Kidney (tissue), 14 donors: ENCODE data around the gene KSR1. TPM values are rescaled to one million over a fixed set of nuclear protein-coding genes. Genes with fewer than 3 reads are reported as not detected.

ENCODE experiments used
- DNase-seq, 5 donors: peaks; one replicate each; pipeline ENCODE4 v3.0.0-alpha.2; 2013 to 2020
- FAIRE-seq: peaks from 2 replicates; lab custom pipeline; 2012; peaks lifted over from hg19 to GRCh38; lab: Jason Lieb, UNC
- H3K27ac ChIP-seq, 2 donors: one replicate each; pipeline ENCODE4 v1.7.0; 2013; ENCODE audit warnings: low read depth in 2 of 2, low read length in 2 of 2, inconsistent platforms in 1 of 2
- H3K27me3 ChIP-seq: one replicate; pipeline ENCODE4 v1.7.1; 2013; ENCODE audit warnings: low read length, inconsistent platforms; ENCODE audit not compliant: control insufficient read depth, insufficient read depth
- H3K36me3 ChIP-seq, 3 donors: one replicate each; pipeline versions ENCODE4 v1.7.0 to v1.7.1; 2013; ENCODE audit warnings: low read length in 3 of 3, control low read depth in 1 of 3, inconsistent platforms in 1 of 3; ENCODE audit not compliant: insufficient read depth in 3 of 3, control insufficient read depth in 2 of 3
- H3K4me1 ChIP-seq, 3 donors: one replicate each; pipeline versions ENCODE4 v1.7.0 to v1.7.1; 2013; ENCODE audit warnings: low read length in 3 of 3, inconsistent platforms in 1 of 3, low read depth in 1 of 3; ENCODE audit not compliant: control insufficient read depth in 2 of 3, insufficient read depth in 2 of 3
- H3K4me3 ChIP-seq, 3 donors: one replicate each; pipeline versions ENCODE4 v1.7.0 to v1.8.1; 2013; ENCODE audit warnings: low read length in 3 of 3, control low read depth in 1 of 3, inconsistent platforms in 1 of 3
- H3K9ac ChIP-seq, 3 donors: one replicate each; pipeline versions ENCODE4 v1.7.0 to v1.7.1; 2013; ENCODE audit warnings: low read length in 3 of 3, control low read depth in 1 of 3, inconsistent platforms in 1 of 3
- H3K9me3 ChIP-seq, 3 donors: one replicate each; pipeline versions ENCODE4 v1.7.0 to v1.7.1; 2013; ENCODE audit warnings: low read length in 3 of 3, control low read depth in 1 of 3, inconsistent platforms in 1 of 3; ENCODE audit not compliant: control insufficient read depth in 2 of 3, insufficient read depth in 1 of 3
- intact Hi-C: fragments of 100-400 bp; cut with DNase I; formaldehyde crosslinking; loops from one replicate; pipeline ENCODE4 v1.11.1; 2022
- polyA plus RNA-seq: library from polyadenylated mRNA; stranded (reverse); fragments of 350-450 nt; fragmentation: Illumina TruSeq; extraction: RNeasy Lipid Tissue Mini Kit (QIAGEN cat#74804); gene quantifications from one replicate; pipeline ENCODE4 v1.2.3, GENCODE V29; 2014; ENCODE audit warnings: low read depth, low replicate concordance; ENCODE audit not compliant: insufficient read depth
- total RNA-seq: library from RNA; stranded (reverse); fragmentation: NEBNext Ultra II Directional; extraction: Animal tissue kit (Norgen Biotek cat#: 25700); gene quantifications from one replicate; pipeline ENCODE4 v1.2.1, GENCODE V29; 2021
- TF ChIP-seq, protein P1 (sequence below): IDR thresholded peaks from 3 replicates; pipeline ENCODE4 v1.5.1; 2012; ENCODE audit warnings: mild to moderate bottlenecking, moderate library complexity, borderline replicate concordance; ENCODE audit not compliant: insufficient read depth; ENCODE audit errors: extremely low read depth
- donor health status: control.
- donor health status: control.
- donor health status: control.
- donor health status: control.
- donor health status: control.
- donor health status: DM: yes; HTN: yes; CAD: no.
- donor health status: Normal renal cell carcinoma (clear cell type).

The KSR1 gene
- total and polyA plus RNA-seq, 2 donors from 2014 or later, result 11.7 to 97.3 TPM

DNA sequence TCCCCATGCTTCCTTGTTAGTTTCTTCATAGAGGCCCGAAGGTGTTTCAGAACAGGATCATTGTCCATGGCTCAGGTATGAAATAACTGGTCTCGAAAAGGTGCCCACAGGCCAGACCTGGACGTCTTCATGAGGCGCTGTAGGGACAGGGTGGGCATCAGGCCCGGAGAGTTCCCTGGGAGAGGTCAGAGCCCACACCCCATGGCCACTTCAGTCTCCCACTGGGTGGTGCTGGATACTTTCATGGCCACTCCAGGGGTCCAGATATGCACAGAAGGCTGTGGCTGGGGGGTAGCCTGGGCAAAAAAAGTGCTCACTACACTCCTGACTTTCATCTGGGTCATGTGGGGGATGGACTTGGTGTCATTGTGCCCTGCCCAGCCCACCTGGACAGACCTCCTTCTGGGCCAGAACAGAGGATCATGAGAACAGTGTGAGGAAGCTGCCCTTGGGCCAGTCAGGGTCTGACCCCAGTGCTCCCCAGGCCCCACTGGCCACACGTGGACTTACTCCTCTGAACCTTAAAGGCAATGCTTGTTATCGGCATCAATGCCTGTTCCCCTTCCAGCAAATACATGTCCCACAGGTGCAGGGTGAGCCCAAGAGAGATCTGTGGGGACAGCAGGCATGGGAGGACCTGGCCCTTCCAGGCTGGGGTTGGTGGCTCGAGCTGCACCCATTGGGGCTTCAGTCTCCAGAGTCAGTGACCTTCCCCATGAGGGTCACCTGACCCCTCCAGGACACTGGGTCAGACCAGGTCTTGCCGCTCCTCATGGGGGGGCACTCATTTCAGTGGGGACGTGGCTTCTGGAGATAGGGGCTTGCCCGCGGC is 211.6 kb downstream of the KSR1 start:
- intact Hi-C loops, result no loop called here
- no peak for FAIRE-seq

DNA sequence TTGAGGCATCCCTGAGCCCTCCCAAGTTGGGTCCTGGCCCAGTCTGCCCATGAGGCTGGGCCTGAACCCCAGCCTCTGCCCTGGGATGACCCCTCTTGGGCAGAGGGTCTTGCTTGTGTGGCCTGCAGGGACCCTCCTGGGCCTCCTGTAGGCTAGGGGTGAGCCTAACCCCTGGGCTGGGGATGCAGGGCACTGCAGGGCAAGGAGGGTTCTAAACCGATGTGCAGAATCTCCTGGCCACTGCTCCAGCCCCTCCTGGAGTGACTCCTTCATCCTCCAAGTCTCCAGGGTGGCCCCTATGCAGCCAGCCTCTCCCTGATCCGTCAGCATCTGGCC is 212.2 kb downstream of the KSR1 start:
- FAIRE-seq, result no peak
- intact Hi-C loops, result no loop called here
- Histone ChIP-seq H3K9ac (no peak overlapping the region), H3K4me3 (no peak overlapping the region), H3K4me1 (no peaks in the 10 kb centered on the region), H3K27ac (no peak overlapping the region), H3K36me3 (no peaks in the 10 kb centered on the region), H3K9me3 (no peaks in the 10 kb centered on the region), H3K27me3 (no peaks in the 10 kb centered on the region)
- DNase-seq, result no peak
- TF ChIP-seq, protein P1, sequence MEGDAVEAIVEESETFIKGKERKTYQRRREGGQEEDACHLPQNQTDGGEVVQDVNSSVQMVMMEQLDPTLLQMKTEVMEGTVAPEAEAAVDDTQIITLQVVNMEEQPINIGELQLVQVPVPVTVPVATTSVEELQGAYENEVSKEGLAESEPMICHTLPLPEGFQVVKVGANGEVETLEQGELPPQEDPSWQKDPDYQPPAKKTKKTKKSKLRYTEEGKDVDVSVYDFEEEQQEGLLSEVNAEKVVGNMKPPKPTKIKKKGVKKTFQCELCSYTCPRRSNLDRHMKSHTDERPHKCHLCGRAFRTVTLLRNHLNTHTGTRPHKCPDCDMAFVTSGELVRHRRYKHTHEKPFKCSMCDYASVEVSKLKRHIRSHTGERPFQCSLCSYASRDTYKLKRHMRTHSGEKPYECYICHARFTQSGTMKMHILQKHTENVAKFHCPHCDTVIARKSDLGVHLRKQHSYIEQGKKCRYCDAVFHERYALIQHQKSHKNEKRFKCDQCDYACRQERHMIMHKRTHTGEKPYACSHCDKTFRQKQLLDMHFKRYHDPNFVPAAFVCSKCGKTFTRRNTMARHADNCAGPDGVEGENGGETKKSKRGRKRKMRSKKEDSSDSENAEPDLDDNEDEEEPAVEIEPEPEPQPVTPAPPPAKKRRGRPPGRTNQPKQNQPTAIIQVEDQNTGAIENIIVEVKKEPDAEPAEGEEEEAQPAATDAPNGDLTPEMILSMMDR, result no peak

More for the DNA sequence above, 211.6 kb downstream of the KSR1 start:
- TF ChIP-seq, protein P1, result no peak
- H3K36me3 ChIP-seq, result no peaks in the 10 kb centered on the region
- DNase-seq, result peak in 1 of 5 donors; percentile 51
- H3K9me3 ChIP-seq, result no peaks in the 10 kb centered on the region
- H3K27ac ChIP-seq, result no peak overlapping the region
- H3K27me3 ChIP-seq, result no peaks in the 10 kb centered on the region
- H3K4me1 ChIP-seq, result no peaks in the 10 kb centered on the region
- H3K4me3 ChIP-seq, result no peak overlapping the region
- H3K9ac ChIP-seq, result no peak overlapping the region

DNA sequence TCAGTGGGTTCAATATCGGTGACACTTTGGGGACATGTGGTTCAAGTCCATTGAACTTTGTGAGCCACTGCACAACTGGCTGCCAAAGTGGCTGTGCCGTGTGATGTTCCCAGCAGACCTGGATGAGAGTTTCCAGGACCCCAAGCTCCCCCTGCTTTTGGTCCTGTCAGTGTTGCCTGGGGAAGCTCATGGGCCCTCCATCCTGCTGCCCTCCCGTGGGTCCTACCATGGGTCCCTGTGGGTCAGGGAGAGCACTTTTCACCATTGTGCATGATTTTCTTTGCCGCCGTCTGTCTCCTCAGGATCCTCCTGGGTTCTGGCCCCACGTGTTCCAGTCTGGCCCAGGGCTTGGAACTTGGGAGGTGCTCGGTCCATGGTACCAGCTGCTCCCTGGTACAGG is 212.9 kb downstream of the KSR1 start:
- FAIRE-seq, result no peak
- Histone ChIP-seq H3K27ac (no peak overlapping the region), H3K27me3 (no peaks in the 10 kb centered on the region), H3K9ac (no peak overlapping the region), H3K9me3 (no peaks in the 10 kb centered on the region), H3K4me3 (no peak overlapping the region), H3K36me3 (no peaks in the 10 kb centered on the region), H3K4me1 (no peaks in the 10 kb centered on the region)
- intact Hi-C loops, result no loop called here
- TF ChIP-seq, protein P1, result no peak
- DNase-seq, result peak in 1 of 5 donors; percentile 33
